SK-N-SH (cell line): ENCODE results near the gene INIP. TPM values are rescaled to one million over a fixed set of nuclear protein-coding genes. Genes with fewer than 3 reads are reported as not detected.
A peak's percentile ranks its signal among the peaks of the same experiment; 100 is the strongest.

Source experiments
- CTCF ChIA-PET: fragments of 300-600, 350-600 bp; formaldehyde crosslinking; extraction: SDS; loops from one replicate; lab custom pipeline; 2021; lab: Yijun Ruan, JAX
- POLR2A ChIA-PET: fragments of 350-600 bp; sonication (Branson Sonifier 250); formaldehyde crosslinking; extraction: SDS; loops from one replicate; lab custom pipeline; 2020; ENCODE audit warnings: antibody characterized with exemption, inconsistent platforms; lab: Yijun Ruan, JAX
- DNase-seq: peaks from one replicate; pipeline ENCODE4 v3.0.0; 2012
- H2AFZ ChIP-seq: fragments of 200-600 bp; sonication (generic); 2 replicates; pipeline ENCODE4 v1.8.1; 2016; ENCODE audit warnings: antibody characterized with exemption, mild to moderate bottlenecking, low read depth
- H3F3A ChIP-seq: fragments of 200-600 bp; sonication (generic); replicated peaks from 2 replicates; pipeline ENCODE3; 2016; ENCODE audit warnings: antibody characterized with exemption, mild to moderate bottlenecking; ENCODE audit not compliant: insufficient read depth
- H3K27ac ChIP-seq, 2 experiments: fragments of 200-500 bp in 1 of 2; fragments of 200-600 bp in 1 of 2; sonication (Bioruptor generic) in 1 of 2; sonication (generic), shearing (Covaris generic) in 1 of 2; 2 replicates each; pipeline versions ENCODE4 v1.5.1 to v1.6.1; 2014 to 2016; ENCODE audit warnings: low read depth in 2 of 2, inconsistent platforms in 1 of 2, low read length in 1 of 2, mild to moderate bottlenecking in 1 of 2, mixed read lengths in 1 of 2
- H3K27me3 ChIP-seq: fragments of 200-600 bp; sonication (generic), shearing (Covaris generic); 2 replicates; pipeline ENCODE4 v1.6.1; 2016; ENCODE audit warnings: mixed run types; ENCODE audit not compliant: insufficient read depth
- H3K36me3 ChIP-seq, 2 experiments: fragments of 200-500 bp in 1 of 2; fragments of 200-600 bp in 1 of 2; sonication (Bioruptor generic) in 1 of 2; sonication (generic) in 1 of 2; replicated peaks in 1 of 2; 2 replicates each; pipeline versions ENCODE3 to v1.5.1; 2014 to 2016; ENCODE audit warnings: low read length in 1 of 2, mild to moderate bottlenecking in 1 of 2; ENCODE audit not compliant: insufficient read depth in 2 of 2, control insufficient read depth in 1 of 2
- H3K4me1 ChIP-seq, 2 experiments: fragments of 200-500 bp in 1 of 2; fragments of 200-600 bp in 1 of 2; sonication (Bioruptor generic) in 1 of 2; sonication (generic), shearing (Covaris generic) in 1 of 2; 2 replicates each; pipeline versions ENCODE4 v1.5.1 to v1.6.1; 2014 to 2016; ENCODE audit warnings: low read depth in 1 of 2, low read length in 1 of 2, mixed run types in 1 of 2; ENCODE audit not compliant: insufficient read depth in 2 of 2, control insufficient read depth in 1 of 2
- H3K4me2 ChIP-seq: fragments of 200-600 bp; sonication (generic), shearing (Covaris generic); 2 replicates; pipeline ENCODE4 v1.6.1; 2017; ENCODE audit warnings: mixed run types
- H3K4me3 ChIP-seq, 2 experiments: fragments of 200-500 bp in 1 of 2; fragments of 200-600 bp in 1 of 2; sonication (Bioruptor generic) in 1 of 2; sonication (generic), shearing (Covaris generic) in 1 of 2; 2 replicates each; pipeline versions ENCODE4 v1.5.1 to v1.8.1; 2014 to 2016; ENCODE audit warnings: low read depth in 2 of 2, inconsistent platforms in 1 of 2, low read length in 1 of 2, mild to moderate bottlenecking in 1 of 2, mixed read lengths in 1 of 2, moderate library complexity in 1 of 2
- H3K79me2 ChIP-seq: fragments of 200-600 bp; sonication (generic); 2 replicates; pipeline ENCODE4 v1.8.1; 2017; ENCODE audit warnings: mild to moderate bottlenecking; ENCODE audit not compliant: insufficient read depth
- H3K9ac ChIP-seq: fragments of 200-600 bp; sonication (generic); 2 replicates; pipeline ENCODE4 v1.6.1; 2017; ENCODE audit warnings: mixed run types
- H3K9me2 ChIP-seq: fragments of 200-600 bp; sonication (generic); 2 replicates; pipeline ENCODE4 v1.6.1; 2017; ENCODE audit warnings: mixed run types
- H3K9me3 ChIP-seq: fragments of 200-600 bp; sonication (generic); 2 replicates; pipeline ENCODE4 v1.6.1; 2017; ENCODE audit warnings: mixed run types, mild to moderate bottlenecking, moderate library complexity
- H4K20me1 ChIP-seq: fragments of 200-600 bp; sonication (generic); 2 replicates; pipeline ENCODE4 v1.6.1; 2017; ENCODE audit warnings: mild to moderate bottlenecking, mixed run types; ENCODE audit not compliant: insufficient read depth
- CHD2 ChIP-seq: fragments of 150-350 bp; IDR thresholded peaks from 2 replicates; pipeline ENCODE4 v1.6.1; 2018; ENCODE audit warnings: low read length; ENCODE audit not compliant: partially characterized antibody
- ELF1 ChIP-seq: IDR thresholded peaks from 2 replicates; pipeline ENCODE4 v1.4.0; 2012
- EP300 ChIP-seq, 2 experiments: IDR thresholded peaks; 2 replicates each; pipeline versions ENCODE4 v1.4.0 to v1.6.1; 2012; ENCODE audit warnings: borderline replicate concordance in 1 of 2, low read depth in 1 of 2, low read length in 1 of 2
- EZH2phosphoT487 ChIP-seq: fragments of 200-600 bp; sonication (generic); IDR thresholded peaks from 2 replicates; pipeline ENCODE4 v1.6.1; 2017; ENCODE audit warnings: low read depth, mixed run types, mild to moderate bottlenecking, antibody characterized with exemption, moderate library complexity, borderline replicate concordance
- FOSL2 ChIP-seq: IDR thresholded peaks from 2 replicates; pipeline ENCODE4 v1.4.0; 2012; ENCODE audit warnings: low read depth, mild to moderate bottlenecking, moderate library complexity, borderline replicate concordance
- FOXJ3 ChIP-seq: sonication (generic); formaldehyde crosslinking; IDR thresholded peaks from 2 replicates; pipeline ENCODE4 v1.5.1; 2020; ENCODE audit warnings: mild to moderate bottlenecking, missing genetic modification reagents
- FOXM1 ChIP-seq: IDR thresholded peaks from 2 replicates; pipeline ENCODE4 v1.4.0; 2012; ENCODE audit warnings: low read depth, mild to moderate bottlenecking
- JUND ChIP-seq: IDR thresholded peaks from 2 replicates; pipeline ENCODE4 v1.4.0; 2012
- NFIC ChIP-seq: IDR thresholded peaks from 2 replicates; pipeline ENCODE4 v1.4.0; 2012; ENCODE audit warnings: borderline replicate concordance
- NRF1 ChIP-seq: IDR thresholded peaks from 2 replicates; pipeline ENCODE4 v1.6.1; 2012; ENCODE audit warnings: low read depth, mild to moderate bottlenecking, low read length
- PBX3 ChIP-seq: IDR thresholded peaks from 2 replicates; pipeline ENCODE4; 2012
- RAD21 ChIP-seq: IDR thresholded peaks from 2 replicates; pipeline ENCODE4 v1.6.1; 2012; ENCODE audit warnings: mild to moderate bottlenecking, low read length
- RCOR1 ChIP-seq: fragments of 150-350 bp; IDR thresholded peaks from 2 replicates; pipeline ENCODE4 v1.6.1; 2017; ENCODE audit warnings: antibody characterized with exemption, low read length
- USF1 ChIP-seq: IDR thresholded peaks from 2 replicates; pipeline ENCODE4 v1.4.0; 2012; ENCODE audit warnings: low read depth, borderline replicate concordance
- USF2 ChIP-seq: fragments of 150-350 bp; IDR thresholded peaks from 2 replicates; pipeline ENCODE4 v1.6.1; 2017; ENCODE audit warnings: antibody characterized with exemption, low read length, low read depth, borderline replicate concordance
- ZBTB33 ChIP-seq: IDR thresholded peaks from 2 replicates; pipeline ENCODE4 v1.4.0; 2012; ENCODE audit warnings: low read depth, borderline replicate concordance
- WGBS: methylation state at CpG from one replicate; pipeline ENCODE4 v1.1.6; 2017; ENCODE audit warnings: low lambda C conversion rate; 5-methylcytosine and 5-hydroxymethylcytosine counted together
- polyA plus RNA-seq, 3 experiments: library from polyadenylated mRNA; depleted of rRNA; stranded (reverse); fragments of >200 nt; gene quantifications; 2 replicates each; pipeline ENCODE4 v1.2.3, GENCODE V29; 2012

Gene INIP
- polyA plus RNA-seq, 1 of the 3 experiments (the other 2 are of a cell fraction) = 7.9 TPM

GRCh38 chr9:112744177-112744576, 26.3 kb upstream of the INIP start:
- no peaks in the 10 kb centered on the region for H3K4me1 ChIP-seq
- H4K20me1 ChIP-seq = no peaks in the 10 kb centered on the region
- TF ChIP-seq USF2 (no peak), ELF1 (no peak), FOSL2 (no peak), FOXJ3 (CRISPR knock-in tag) (no peak)
- no peaks in the 10 kb centered on the region for H3K9me2 ChIP-seq
- 73% methylated on average over 4 of the region's 4 CpGs for WGBS
- H3K36me3 ChIP-seq = peaks cover 0 to 3% of the 10 kb centered on the region in 2 experiments
- no peaks in the 10 kb centered on the region for H3K9me3 ChIP-seq
- CTCF ChIA-PET = interaction anchor here (1.3 kb wide), 1 partner anchor 26 kb away, joined by 5 read pairs; the partner anchor contains the start of gene INIP
- no peak overlapping the region for H2AFZ ChIP-seq
- H3K4me3 ChIP-seq = no peak overlapping the region
- DNase-seq = no peak
- POLR2A ChIA-PET = no interaction called here
- H3F3A ChIP-seq = no peaks in the 10 kb centered on the region
- no peak overlapping the region for H3K4me2 ChIP-seq
- H3K27ac ChIP-seq = no peak overlapping the region
- no peak overlapping the region for H3K9ac ChIP-seq
- no peaks in the 10 kb centered on the region for H3K27me3 ChIP-seq
- no peaks in the 10 kb centered on the region for H3K79me2 ChIP-seq

- H3K9ac ChIP-seq = no peak overlapping the region
- H3K9me2 ChIP-seq = no peaks in the 10 kb centered on the region
- H4K20me1 ChIP-seq = no peaks in the 10 kb centered on the region
- H3K36me3 ChIP-seq = no peaks in the 10 kb centered on the region
- H3K9me3 ChIP-seq = no peaks in the 10 kb centered on the region
- H2AFZ ChIP-seq = no peak overlapping the region
- no peak overlapping the region for H3K4me2 ChIP-seq
- H3K79me2 ChIP-seq = no peaks in the 10 kb centered on the region
- TF ChIP-seq RAD21 (0 out of 2 replicates have a peak, but pooled peaks have one; percentile 3), FOXM1 (no peak)
- TF ChIP-seq, all 33 proteins: peak for 1
- 83% methylated on average over 3 of the region's 3 CpGs for WGBS
- no peak for DNase-seq
- ChIA-PET POLR2A (no interaction called here), CTCF (interaction anchor here (1.3 kb wide), 1 partner anchor 25 kb away, joined by 5 read pairs; the partner anchor contains the start of gene INIP)
- H3F3A ChIP-seq = peaks cover 3% of the 10 kb centered on the region
- H3K4me1 ChIP-seq = no peaks in the 10 kb centered on the region
- H3K27ac ChIP-seq = no peak overlapping the region
- H3K4me3 ChIP-seq = no peak overlapping the region
- H3K27me3 ChIP-seq = no peaks in the 10 kb centered on the region
These were observed 25.4 kb upstream of the INIP start for GRCh38 chr9:112743216-112743836.

GRCh38 chr9:112734892-112735291, 17.0 kb upstream of the INIP start:
- ChIA-PET POLR2A (no interaction called here), CTCF (no interaction called here)
- no peak overlapping the region for H3K9ac ChIP-seq
- H3K36me3 ChIP-seq = no peaks in the 10 kb centered on the region
- 64% methylated on average over 2 of the region's 2 CpGs for WGBS
- peaks cover 3% of the 10 kb centered on the region for H3F3A ChIP-seq
- no peaks in the 10 kb centered on the region for H3K27me3 ChIP-seq
- H3K9me3 ChIP-seq = no peaks in the 10 kb centered on the region
- H3K4me1 ChIP-seq = no peaks in the 10 kb centered on the region
- no peak for DNase-seq
- no peaks in the 10 kb centered on the region for H3K9me2 ChIP-seq
- H4K20me1 ChIP-seq = no peaks in the 10 kb centered on the region
- H3K4me2 ChIP-seq = no peak overlapping the region
- no peak overlapping the region for H3K27ac ChIP-seq
- H3K4me3 ChIP-seq = no peak overlapping the region
- H2AFZ ChIP-seq = no peak overlapping the region
- H3K79me2 ChIP-seq = no peaks in the 10 kb centered on the region
- TF ChIP-seq EP300 (IDR thresholded peaks at IDR 0.05; ENCODE audit: borderline replicate concordance in 1 of 2, low read depth in 1 of 2, low read length in 1 of 2) (no peak), USF2 (no peak), JUND (no peak), NFIC (no peak), ELF1 (no peak), USF1 (no peak), RCOR1 (no peak), PBX3 (no peak), RAD21 (no peak), NRF1 (no peak), ZBTB33 (no peak), CHD2 (no peak), EZH2phosphoT487 (no peak)
